ENCODE results near the gene RXRA.

The RXRA gene

DNA sequence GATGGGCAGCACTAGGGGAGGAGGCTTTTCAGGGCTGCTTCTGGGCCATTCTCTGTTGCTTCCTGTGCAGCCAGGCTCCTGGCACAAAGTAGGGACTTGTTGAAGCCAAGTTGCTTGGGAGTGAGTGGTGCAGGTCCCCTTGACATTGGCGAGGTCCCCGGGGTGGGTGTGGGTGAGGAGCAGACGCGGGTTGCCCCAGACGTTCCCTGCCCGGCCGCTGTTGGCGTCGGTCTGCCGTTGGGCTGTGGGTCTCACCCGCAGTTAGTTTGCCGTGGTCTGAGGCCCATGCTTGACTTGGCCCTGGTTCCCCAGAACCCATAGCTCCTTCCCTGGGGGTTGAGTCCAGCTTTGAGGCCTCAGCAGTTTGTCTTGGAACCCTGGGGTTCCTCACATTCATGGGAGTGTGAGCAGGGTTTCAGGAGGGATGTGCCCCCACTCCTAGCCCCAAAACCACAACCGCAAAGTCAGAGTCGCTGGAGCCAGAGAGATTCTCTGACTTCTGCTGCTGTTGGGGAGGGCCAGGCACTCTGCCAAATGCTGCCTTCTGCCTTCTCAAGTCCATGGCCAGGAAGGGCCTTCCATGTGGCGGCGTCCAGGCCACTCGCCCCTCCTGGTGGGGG, 77.5 kb downstream of the RXRA start:
- no peak for DNase-seq

DNA sequence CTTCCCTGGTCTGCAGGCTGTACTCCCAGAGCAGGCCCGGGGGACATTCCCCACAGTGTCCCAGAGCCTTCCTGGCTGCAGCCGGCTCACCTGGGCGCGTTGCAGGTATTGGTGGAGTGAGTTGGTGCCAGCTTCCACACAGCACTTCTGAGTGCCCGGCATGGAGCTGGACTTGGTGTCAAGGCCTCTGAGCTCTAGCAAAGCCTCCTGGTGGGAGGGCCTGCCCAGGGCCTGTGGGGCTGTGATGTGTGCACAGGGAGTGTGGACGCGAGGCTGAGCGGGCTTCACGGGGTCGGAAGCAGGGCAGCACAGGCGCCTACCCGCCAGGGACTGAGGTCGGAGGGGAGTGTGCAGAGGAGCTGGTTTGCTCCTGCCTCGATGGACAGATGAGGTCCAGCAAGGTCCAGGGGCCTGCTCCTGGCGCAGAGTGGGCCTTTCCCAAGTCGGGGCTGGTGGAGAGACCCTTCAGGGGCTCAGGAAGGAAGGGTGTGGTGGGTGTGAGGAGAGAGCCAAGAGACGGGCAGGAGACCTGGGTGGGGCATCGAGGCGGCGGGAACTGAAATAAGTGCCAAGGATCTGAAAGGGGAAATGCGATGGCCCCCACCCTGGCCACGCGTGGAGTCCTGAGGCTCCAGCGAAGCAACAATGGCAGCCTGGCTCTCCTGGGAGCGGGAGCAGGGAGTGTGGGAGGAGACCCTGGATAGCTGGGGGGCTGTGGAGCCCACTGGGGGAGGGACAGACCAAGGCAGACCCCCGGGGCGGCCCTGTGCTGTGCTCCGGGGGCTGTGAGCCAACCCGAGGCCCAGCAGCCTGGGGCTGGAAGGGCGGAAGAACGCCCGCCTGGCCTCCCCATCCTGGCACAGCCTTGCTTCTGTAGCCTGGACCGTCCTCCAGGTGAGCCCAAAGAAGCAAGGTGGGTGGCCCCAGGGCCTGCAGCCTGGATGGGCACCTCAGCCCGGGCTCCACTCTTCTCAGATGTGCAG, 78.4 kb downstream of the RXRA start:
- no peak for DNase-seq

DNA sequence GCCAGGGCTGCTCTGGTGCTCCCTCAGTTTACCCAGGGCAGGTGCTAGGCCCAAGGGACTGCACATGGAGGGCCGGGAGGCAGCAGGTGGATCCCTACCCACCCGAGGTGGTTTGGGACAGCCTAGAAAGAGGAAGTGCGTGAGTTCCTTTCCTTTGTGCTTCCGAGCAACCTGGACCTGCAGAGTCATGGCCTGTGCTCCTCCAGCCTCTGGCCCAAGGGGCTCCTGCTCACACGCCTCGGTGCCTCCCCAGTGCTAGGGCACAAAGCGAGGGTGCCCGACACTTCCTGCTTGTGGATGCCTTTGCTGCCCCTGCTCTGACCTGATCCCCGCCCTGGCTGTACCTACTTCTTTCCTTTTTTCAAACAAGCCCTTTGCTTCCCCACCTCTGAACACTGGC, 79.3 kb downstream of the RXRA start:
- no peak for DNase-seq

DNA sequence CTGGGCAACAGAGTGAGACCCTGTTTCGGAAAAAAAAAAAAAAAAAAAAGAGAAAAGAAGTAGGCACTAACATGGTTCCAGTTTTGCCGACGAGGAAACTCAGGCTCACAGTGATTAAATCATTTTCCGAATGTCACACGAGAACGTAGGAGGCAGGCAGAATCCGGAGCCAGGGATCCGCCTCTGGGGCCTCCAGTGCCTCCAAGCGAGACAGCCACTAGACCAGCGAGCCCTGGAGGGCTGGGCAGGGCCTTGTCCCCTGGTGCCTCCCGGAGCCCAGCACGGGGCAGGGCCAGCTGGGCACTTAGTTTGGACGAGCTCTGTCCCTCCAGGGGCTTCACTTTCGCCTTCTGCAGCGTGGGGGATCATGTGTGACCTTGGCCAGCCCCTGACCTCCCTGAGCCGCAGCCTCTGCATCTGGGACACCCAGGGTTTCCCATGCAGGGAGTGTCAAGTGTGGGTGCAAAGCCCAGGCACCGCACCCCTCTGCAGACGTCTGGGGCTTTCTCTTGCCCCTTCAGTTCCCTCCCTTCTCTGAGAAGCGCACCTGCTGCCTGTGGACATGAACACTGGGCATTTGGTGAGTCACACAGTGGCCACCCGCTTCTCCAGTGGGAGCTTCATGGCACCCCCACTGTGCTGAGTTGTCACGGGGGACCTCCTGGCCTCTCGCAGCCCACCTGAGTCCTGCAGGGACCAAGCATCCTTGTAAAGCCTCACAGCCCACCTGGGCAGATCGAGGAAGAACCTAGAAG, 80.3 kb downstream of the RXRA start:
- no peak for DNase-seq

DNA sequence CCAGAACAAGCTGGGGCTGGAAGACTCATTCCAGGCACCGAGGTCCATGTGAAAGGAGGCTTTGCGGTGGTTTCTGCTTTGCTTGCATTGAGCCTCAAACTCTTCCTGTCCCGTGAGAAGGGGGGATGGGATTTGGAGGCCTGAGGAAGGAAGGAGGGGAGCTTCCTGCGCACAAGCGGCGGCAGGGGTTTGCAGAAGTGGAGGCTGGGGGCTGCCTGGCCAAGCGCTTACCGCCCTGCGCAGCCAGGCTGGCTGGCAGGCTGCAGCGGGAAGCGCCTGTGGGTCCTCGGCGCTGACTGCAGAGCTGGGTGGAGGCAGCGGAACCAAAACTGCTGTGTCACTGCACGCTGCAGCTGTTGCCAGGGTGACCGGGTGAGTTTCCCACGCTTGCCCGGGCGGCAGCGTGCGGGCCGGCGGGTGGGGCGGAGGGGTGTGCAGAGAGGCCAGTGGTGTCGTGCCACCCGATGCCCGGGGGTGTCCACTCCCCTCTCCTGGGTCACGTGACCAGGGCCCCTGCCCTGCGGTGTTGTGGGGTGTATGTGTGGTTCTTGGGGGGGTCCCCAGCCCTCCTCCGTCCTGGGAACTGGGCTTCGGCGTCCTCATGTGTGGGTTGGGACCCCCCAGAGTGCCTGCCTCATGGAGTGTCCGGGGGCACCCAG, 81.0 kb downstream of the RXRA start:
- DNase-seq: peak; percentile 59

DNA sequence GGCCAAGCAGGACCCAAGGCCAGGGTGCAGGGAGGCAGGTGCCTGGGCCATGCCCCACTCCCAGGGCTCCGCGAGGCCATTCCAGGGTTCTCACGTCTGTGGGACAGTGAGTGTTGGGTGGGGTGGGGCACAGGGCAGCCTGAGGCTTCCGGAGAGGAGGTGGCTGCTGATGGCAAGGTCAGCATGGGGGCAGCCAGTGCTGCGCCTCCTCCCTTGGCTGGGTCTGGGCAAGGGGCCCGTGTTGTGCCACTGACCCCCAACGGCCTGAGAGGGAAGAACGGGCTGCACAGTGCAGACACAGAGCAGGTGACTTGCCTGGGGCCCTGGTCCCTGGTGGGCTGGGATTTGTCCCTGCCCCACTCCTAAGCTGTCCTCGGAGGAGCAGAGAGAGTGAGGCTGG, 82.1 kb downstream of the RXRA start:
- no peak for DNase-seq

DNA sequence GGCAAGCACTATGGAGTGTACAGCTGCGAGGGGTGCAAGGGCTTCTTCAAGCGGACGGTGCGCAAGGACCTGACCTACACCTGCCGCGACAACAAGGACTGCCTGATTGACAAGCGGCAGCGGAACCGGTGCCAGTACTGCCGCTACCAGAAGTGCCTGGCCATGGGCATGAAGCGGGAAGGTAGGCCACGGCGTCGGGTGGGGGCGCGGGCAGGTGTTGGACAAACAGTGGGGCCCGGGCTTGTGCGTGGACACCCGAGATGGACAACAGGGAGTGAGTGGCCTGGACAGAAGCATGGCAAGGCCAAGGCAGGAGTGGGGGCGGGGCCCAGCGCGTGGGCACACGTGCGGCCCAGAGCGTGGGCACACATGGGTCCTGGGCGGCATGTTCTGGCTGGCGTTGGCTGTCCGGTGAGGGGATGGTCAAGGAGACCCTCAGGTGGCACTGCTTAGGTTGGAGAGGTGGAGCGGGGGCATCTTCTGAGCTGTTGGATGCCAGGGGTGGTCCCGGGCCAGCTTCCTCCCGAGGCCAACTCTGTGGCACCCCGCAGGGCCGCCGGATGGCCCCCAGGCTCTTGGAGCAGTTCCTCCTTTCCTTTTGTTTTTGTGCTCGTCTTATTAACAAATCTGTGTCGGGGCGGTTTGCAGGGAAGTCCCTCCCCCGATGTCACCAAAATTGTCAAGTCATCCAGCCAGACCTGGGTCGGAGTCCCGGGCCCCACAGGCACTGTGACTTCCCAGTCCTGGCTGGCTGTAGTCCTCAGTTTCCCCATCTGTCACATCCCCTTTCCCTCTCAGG, 82.9 kb downstream of the RXRA start:
- DNase-seq: no peak

DNA sequence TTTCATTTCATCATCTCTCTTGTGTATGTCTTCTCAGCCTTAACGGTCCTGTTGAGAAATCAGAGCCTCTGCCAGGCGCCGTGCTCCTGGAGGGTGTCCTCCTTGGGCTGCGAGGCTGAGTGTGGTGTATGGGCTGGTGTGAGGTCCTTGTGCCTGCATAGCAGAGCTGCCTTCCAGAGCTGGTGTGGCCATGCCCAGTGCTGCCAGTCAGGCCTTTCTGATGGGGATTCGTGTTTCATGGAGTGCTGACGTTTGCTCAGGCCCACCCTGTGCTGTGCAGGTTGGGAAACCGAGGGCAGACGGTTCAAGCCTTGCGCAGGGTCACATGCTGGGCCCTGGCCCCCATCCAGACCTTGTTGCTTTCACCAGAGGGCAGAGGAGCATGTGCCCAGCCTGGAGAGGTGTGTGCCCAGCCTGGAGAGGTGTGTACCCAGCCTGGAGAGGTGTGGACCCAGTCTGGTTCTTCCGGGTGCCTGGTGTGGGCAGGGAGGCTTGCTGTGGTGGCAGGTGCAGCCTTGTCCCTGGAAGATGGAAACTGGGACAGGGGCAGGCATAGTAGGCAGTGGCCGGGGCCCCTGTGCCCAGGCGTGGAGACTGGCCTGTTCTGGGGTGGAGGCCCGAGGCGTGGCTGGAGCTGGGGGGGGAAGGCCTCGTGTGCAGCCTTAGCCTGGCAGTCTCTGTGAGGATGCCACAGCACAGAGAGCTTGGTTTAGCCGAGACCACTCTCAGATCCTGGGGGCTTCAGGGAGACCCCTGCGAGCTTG, 84.0 kb downstream of the RXRA start:
- no peak for DNase-seq

DNA sequence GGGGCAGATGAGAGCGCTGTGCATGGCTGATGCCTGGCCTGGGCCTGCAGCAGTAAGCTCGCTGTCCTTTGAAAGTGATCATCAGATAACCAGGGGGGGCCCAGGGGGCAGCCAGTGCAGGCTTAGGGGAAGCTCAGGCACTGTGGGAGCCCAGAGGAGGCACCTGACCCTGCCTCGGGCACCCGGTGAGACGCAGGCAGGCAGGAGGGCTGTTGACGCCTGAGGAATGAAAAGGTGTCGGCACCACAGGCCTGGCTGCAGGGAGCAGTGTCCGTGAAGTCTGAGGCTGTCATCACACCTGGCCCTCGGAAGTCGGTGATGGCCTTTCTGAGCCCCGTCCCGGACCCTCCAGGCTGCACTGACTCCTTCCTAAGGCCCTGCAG, 84.6 kb downstream of the RXRA start:
- no peak for DNase-seq

DNA sequence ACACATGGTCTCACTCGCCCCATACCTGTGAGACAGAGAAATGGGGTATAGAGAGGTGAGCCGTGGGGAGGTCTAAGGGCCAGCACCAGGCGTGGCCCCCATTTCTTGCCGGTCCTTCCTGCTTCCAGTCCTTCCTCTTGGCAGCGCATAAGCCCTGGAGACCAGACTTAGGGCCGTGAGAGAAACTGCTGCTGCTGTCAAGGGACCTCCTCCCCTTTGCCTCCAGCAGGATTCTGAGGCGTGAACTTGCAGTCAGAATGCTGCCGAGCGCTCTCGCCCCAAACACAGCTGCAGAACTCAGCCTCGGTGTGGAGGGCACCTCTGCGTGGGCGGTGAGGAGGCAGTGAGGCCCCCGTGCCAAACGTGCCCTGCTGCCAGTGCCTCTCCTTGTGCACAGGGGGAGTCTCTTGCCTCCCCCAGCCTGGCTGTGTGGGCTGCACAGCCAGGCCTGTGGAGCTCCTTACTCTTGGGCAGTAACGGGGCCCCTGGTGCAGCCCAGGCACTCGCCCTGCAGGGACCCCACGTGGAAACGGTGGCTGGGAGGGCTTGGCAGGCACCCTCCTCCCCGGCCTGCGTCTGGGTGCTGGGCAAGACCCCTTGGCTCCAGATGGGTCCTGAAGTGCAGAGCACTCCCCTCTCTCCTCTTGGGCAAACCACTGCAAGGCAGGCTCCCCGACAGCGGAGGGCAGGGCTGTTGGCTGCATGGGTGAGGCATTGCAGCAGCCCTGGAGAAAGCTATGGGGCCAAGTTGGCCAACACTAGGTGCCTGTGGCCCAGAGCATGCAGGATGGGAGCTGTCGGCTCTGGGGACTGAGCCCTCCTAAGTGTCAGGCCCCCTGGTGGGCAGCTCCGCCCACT, 85.4 kb downstream of the RXRA start:
- DNase-seq: no peak

DNA sequence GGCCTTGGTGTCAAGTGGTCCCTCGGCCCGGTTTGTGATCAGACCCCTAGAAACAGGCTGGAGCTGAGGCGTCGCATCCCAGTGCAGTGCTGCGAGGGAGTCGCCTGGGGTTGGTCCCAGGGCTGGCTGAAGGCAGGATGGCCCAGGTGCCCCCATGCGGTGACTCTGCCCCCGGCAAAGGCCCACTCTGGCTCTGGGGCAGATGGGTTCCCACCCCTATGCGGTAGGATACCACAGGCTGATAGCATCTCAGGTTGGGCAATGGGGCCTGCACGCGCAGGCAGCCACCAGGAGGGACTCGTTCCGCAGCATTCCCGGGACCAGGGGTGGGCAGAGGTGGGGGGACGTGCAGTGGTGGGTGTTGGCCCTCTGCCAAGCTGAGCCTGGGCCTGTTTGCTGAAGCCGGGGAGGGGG, 86.0 kb downstream of the RXRA start:
- no peak for DNase-seq

DNA sequence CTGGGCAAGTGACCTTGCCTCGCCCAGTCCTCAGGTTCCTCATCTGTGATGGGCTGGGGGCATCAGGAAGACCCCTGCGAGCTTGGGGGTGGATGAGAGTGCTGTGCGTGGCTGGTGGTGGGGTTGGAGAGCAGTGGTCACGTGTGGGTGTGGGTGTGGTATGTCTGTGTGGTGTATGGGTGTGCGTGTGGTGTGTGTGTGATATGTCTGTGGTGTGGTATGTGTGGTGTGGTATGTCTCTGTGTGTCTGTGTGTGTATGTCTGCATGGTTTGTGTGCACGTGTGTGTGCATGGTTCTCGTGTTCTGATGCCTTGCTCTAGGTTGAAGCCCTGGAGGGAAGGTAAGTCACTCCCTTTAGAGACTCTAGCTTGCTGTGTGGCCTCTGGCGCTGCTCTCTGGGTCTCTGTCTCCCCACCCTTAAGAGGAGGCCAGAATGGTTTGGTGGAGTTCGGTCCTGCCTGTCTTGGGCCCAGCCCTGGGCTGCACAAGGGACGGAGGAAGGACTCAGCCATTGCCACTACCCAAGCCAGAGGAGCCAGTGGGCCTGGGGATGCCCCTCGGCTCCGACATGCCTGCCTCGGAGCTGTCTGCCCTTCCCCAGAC, 87.0 kb downstream of the RXRA start:
- DNase-seq: no peak

DNA sequence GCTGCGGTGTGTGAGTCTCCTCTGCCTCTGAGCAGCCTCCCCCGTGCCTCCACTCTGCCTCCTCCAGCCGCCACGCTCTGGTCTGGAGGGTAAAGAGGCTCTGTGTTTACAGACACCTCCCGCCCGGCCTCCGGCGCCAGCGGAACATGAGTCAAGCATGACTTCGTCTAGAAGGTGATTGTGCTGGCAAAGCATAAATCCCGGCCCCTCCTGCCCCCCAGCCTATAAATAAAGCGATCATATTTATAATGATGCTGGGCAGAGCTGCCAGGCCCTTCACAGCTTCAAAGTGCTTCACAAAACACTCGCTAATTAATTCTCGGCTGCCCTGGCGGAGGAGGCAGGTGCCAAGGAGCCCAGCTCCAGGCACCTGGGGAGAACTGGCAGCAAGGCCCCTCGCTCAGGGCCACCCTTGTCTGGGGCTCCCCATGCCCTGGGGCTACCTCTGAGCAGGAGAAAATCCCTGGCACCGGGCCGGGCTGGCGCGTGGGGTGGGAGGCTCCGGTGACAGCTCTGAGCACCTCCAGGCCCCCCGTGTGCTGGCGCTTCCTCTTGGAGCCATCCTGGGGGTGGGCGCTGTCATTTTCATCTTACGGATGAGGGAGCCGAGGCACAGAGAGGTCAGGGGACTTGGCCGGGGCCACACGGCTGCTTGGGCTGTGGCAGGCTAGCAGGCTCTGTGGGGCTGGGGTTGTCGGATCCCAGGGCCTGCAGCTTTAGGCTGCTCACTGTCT, 87.8 kb downstream of the RXRA start:
- no peak for DNase-seq

DNA sequence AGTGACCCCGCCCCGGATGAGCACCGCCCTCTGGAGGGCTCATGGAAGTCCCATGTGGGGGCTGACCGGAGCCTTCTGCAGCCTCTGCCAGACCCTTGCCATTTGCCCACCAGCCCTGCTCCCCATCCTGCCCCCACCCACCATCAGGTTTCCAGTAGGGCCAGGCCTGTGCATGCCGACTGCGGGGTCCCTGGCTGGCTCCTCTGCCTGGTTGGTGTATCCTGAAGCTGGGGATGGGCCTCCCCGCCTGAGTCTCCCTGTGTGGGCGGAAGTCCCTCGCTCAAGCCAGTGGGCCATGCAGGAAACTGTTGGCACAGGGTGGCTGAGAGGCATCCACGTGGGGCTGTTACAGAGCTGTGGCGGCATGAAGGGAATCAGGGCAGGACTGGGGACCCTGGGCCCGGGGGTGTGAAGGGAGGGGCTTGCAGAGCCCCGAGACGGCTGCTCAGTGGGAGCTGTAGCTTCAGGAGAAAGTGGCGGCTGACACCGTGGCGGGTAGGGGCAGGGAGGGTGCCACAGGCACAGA, 88.7 kb downstream of the RXRA start:
- no peak for DNase-seq

DNA sequence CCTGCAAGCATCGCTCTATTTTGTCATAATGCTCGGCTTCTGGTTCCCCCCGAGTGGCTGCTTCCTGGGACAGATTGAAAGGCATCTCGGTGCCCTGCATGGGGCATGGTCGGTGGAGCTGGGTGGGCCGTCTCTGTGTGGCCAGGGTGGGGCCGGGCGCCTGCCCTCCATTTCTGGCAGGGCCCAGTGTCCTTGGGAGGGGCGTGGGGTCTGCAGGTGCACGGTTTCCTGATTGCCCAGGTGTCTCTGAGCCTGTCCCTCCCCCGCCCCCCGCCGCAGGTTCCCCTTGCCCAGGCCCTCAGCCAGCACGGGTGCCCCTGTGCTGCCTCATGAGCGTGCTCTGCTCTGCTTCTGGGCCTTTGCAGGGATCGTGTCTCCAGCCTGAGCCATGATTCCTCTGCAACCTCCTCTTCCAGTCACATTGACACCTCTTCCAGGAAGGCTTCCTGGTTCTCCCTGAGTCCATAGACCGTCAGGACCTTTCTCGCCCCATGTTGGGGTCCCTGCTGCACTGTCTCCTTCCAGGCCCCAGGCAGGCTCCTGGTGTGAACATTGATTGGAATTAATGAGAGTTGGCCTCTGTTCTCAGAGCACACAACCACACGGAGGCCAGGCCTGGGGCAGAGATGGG, 90.2 kb downstream of the RXRA start:
- DNase-seq: no peak

DNA sequence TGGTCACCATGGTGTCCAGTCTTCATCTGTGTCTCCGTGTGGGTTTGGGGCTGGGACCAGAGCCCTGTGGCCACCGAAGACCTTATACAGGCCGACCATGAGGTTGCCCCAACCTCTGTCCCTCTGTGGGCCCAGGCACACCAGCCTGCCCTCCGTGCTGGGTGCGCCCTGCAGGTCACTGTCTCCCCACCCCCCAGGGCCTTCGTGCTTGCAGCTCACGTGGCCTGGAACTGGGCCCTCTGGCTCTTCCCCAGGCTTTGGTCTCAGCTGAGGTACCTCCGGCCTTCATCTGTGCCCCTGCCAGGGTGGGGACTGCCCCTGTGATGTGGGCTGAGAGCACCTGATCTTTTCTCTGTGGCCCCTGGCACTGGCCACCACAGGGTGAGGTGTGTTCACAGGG, 92.1 kb downstream of the RXRA start:
- DNase-seq: no peak

DNA sequence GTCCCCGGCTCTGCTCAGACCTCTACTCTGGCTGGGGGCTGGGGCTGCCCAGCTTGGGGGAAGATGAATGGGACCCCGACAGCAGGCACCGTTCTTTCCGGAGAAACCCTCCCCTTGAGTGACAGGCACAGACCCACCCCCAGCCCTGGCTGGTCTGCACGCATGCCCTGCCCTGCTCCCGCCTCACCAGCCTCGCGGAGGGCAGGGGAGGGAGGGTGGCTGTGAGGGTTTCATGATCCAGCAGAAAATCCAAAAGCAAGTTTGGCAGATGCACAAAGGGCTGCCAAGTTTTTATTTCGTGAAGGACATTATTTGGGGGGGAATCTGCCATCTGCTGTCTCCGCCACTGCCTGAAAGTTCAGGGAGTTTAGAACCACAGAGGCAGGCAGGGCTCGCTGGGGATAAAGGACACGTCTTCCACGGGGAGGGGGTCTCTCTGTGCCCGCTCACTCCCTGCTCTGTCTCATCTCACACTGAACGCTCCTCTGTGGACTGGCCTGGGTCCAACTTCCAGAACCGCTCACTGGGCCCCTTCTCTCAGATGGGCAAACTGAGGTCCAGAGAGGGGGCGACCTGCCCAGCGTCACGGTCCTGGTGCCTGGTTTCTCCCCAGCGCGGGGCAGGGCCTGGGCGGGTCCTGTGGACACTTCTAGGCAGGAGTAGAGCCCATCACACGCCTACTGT, 92.9 kb downstream of the RXRA start:
- DNase-seq: no peak

DNA sequence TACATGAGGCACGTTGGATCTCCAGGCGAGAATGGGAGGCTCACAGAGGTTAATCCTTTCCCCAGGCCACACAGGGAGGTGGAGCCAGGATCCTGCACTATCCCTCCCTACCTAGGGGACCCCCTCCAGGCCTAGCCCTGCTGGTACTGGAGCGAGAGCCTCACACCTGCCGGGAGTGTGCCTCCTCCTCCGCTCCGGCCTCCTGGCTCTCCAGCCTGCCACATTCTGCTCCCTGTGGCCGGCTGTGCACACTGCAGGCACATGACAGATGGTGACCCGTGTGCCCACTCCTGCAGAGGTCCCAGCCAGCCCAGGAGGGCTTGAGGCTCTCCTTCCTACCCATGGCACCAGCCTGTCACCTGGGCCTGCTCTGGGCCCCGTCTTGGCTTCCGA, 93.4 kb downstream of the RXRA start:
- DNase-seq: no peak

Data from T-helper 9 cell (primary cell).